HL-60/S4 treated with retinoic acid at 250 ng/mL for 4 days and 3 days (cell line): ENCODE measurements around the gene GUK1.

Experiments
- in situ Hi-C: fragments of 300-500 bp; cut with MboI; formaldehyde crosslinking; loops from 2 replicates; pipeline ENCODE4 v1.7.0; 2022; ENCODE audit warnings: low sequenced_read_pairs

Gene GUK1

DNA sequence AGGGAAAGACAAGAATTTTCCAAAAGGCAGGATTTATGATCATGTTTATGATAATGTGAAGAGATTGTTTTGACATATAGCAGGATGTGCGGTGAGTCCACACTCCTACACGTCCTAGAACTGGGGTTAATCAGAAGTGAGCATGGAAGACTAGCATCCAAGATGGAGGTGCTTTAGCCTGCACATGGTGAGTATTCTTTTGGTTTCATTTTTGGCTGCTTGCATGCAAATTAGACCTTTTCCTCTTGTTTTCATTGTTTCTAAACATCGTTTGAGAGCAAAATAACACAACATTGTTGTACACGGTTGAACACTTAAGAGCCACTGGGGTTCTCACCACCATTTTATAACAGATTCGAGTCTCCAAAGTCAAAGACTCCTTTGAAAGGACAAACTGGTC, 14.9 kb upstream of the GUK1 start:
- in situ Hi-C loops, result no loop called here

GRCh38 chr1:228131766-228132165, 8.3 kb upstream of the GUK1 start:
- in situ Hi-C loops, result loop anchor here (10.0 kb wide), 1 partner anchor 373 kb away; no protein-coding TSS in a partner anchor

DNA sequence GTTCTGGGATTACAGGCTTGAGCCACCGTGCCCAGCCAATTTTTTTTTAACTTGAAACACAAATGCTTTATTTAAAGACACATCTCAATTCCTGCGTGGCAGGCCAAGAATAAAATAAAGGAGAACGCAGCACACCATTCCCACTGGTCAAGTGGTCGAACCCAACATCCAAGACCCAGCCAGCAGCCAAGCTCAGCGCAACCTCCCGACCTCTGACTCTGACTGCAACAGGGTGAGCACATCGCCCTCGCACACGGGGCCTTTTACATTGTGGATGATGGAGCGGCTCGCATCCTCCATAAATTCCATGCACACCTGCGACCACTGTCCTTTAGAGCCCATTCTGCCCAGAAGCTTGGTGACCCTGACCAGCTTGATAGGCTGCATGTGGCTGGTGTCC, 5.5 kb upstream of the GUK1 start:
- in situ Hi-C loops, result loop anchor here (10.0 kb wide), 1 partner anchor 370 kb away; no protein-coding TSS in a partner anchor

- in situ Hi-C loops, result loop anchor here (10.0 kb wide), 1 partner anchor 368 kb away; no protein-coding TSS in a partner anchor
Observed at GRCh38 chr1:228136901-228137300, 3.2 kb upstream of the GUK1 start.

DNA sequence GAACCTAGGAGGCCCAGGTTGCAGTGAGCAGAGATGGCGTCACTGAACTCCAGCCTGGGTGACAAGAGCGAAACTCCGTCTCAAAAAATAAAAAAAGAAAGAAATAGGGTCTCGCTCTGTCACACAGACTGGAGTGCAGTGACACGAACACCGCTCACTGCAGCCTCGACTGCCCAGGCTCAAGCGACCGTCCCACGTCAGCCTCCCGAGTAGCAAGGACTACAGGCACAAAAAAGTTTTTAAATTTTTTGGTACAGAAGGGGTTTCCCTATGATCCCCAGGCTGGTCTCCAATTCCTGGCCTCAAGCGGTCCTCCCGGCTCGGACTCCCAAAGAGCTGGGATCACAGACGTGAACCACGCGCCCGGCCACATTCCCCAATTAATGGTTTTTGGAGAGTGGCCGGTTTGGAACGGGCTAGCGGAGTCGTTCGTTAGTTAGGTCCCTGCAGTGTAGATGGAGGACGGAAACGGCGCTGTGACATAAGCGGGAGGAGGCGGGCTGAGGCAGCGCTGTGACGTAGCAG, 611 bp upstream of the GUK1 start:
- in situ Hi-C loops, result loop anchor here (10.0 kb wide), 1 partner anchor 365 kb away; no protein-coding TSS in a partner anchor

GRCh38 chr1:228140724-228141225, 696 bp downstream of the GUK1 start:
- in situ Hi-C loops, result no loop called here

DNA sequence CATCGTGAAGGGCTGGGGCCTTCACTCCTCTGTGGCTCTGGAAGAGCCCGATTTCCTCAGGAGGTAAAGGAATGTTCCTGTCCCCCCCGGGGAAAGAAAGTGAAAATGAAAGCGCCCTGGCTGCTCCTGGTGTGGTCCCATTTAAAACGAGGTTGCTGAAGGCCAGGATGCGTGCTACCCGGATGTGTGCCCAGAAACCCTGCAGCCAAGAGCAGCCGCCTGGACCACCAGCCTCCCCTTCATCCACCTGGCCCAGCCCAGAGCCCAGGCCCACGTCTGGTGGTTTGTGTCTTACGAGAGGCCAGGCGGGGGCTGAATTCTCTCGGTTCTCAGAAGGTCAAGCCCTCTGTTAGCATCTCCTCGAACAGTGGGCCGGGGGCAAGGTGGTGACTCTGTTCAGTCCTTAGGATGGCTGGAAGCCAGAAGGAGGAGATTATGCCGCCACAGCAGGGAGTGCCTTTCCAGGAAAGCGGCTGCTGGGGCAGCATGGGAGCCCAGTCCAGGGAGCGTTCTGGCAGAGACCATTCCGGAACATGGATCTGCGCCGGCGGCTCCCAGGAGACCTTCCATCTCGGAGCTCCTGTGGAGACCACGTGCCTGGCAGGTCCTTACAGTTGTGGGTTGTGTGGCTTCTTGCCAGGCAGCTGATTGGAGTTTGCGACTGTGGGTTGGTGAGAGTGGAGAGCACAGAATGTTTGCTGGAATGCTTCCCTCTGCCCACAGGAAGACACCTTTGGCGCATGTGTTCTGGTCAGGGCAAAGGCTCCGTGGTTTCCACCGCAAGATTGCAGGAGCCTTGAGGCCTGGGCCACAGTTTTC, 1.4 kb downstream of the GUK1 start:
- in situ Hi-C loops, result no loop called here

DNA sequence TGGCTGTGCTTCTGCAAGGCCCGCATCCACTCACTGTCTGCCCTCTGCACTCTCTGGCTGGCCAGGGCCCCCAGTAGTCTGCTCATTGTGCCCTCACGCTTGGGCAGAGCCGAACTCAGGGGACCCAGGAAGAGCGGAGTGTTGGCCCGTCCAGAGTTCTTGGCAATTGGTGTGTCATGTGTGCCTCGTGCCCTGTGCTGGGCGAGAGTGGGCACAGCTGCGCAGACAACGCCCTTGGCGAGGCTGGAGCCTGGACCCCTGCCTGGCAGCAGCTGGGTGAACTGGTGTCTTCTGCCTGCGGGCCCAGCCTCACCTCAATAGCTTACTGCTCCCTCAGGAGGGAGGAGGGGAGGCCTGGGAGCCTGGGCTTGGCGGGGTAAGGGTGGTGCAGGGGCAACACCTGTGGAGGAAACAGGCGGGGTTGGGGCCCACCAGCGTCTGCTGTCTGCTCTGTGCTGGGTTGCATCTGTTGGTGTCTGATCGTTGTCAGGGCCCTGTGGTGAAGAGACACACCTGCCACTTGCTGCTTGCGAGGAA, 2.1 kb downstream of the GUK1 start:
- in situ Hi-C loops, result no loop called here

DNA sequence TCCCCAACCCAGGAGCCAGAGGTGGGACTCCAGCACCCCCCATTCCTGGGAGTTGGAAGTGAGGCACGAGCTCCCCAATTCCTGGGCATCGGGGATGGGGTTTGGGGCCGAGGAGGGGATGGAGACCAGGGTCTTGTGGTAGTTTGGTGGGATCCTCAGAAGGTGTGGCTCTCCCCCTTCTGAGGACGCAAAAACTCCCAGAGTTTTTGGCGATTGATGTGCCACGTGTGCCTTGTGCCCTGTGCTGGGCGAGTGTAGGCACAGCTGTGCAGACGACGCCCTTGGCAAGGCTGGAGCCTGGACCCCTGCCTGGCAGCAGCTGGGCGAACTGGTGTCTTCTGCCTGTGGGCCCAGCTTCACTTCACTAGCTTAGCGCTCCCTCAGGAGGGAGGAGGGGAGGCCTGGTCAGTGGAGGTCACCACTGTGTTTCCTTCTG, 2.6 kb downstream of the GUK1 start:
- in situ Hi-C loops, result no loop called here

DNA sequence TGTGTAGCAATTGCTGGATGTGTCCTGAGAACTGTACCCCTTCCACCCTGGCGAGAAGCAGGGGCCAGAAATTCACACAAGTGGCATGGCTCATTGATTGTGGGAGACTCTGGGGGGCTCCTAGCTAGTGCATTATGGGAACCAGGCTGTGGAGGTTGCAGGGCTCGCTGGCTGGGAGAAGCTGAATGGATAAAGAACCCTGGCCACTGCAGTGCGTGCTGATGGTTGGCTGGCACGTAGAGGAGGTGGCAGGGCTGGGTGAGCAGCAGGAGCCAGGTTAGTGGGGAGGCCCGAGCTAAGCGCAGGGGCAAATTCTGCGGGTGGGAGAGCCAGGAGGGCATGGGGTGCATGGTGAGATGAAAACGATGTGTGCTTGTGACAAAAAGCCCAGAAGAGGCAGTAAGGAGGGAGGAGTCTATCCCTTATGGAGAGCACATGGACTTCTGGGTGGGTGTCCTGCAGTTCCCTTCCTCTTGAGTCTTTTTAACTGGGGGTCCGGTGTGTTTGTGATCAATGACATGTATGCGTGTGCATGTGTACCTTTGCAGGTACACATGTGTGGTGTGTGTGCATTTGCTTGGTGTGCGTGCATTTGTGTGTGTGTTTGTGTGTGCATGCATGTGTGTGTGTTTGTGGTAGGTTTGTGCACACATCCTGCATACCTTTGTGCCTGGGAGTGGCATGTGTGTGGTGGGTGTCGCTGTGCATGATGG, 3.6 kb downstream of the GUK1 start:
- in situ Hi-C loops, result no loop called here

GRCh38 chr1:228144193-228144992, 4.3 kb downstream of the GUK1 start:
- in situ Hi-C loops, result no loop called here

GRCh38 chr1:228144993-228145343, 4.9 kb downstream of the GUK1 start:
- in situ Hi-C loops, result no loop called here

GRCh38 chr1:228145463-228146416, 5.7 kb downstream of the GUK1 start:
- in situ Hi-C loops, result no loop called here

GRCh38 chr1:228146417-228147150, 6.5 kb downstream of the GUK1 start:
- in situ Hi-C loops, result no loop called here

- in situ Hi-C loops, result no loop called here
Observed at GRCh38 chr1:228147151-228147693, 7.1 kb downstream of the GUK1 start.

- in situ Hi-C loops, result no loop called here
Observed at GRCh38 chr1:228147768-228148167, 7.7 kb downstream of the GUK1 start.

DNA sequence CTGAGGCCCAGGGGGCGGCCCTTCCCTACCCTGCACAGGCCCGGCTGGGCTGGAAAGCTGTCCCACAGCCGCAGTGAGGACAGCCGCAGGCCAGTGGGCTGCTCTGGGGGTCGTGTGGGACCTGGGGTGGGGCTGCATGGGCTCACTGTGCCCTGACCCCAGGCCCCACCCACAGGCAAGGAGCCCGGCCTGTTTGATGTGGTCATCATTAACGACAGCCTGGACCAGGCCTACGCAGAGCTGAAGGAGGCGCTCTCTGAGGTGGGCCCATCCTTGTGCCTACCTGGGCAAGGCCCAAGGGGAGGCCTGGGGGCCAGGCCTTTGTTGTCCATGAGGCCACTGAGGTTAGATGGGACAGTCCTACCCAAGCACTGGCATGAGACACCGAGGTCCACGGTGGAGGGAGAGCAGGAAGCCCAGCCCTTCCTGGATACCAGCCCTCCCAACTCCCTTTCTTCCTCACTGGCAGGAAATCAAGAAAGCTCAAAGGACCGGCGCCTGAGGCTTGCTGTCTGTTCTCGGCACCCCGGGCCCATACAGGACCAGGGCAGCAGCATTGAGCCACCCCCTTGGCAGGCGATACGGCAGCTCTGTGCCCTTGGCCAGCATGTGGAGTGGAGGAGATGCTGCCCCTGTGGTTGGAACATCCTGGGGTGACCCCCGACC, 8.2 kb downstream of the GUK1 start:
- in situ Hi-C loops, result no loop called here

GRCh38 chr1:228148935-228149405, 8.9 kb downstream of the GUK1 start:
- in situ Hi-C loops, result no loop called here
